ENCODE data around the gene ARL2BP. TPM values are rescaled to one million over a fixed set of nuclear protein-coding genes. Genes with fewer than 3 reads are reported as not detected.

Gene ARL2BP
- total and polyA plus RNA-seq, 10 of the 15 experiments (the other 5 are each of a cell fraction or from before 2014, with no cell fraction given), result 12.5 to 56.6 (median 29.7) TPM

DNA sequence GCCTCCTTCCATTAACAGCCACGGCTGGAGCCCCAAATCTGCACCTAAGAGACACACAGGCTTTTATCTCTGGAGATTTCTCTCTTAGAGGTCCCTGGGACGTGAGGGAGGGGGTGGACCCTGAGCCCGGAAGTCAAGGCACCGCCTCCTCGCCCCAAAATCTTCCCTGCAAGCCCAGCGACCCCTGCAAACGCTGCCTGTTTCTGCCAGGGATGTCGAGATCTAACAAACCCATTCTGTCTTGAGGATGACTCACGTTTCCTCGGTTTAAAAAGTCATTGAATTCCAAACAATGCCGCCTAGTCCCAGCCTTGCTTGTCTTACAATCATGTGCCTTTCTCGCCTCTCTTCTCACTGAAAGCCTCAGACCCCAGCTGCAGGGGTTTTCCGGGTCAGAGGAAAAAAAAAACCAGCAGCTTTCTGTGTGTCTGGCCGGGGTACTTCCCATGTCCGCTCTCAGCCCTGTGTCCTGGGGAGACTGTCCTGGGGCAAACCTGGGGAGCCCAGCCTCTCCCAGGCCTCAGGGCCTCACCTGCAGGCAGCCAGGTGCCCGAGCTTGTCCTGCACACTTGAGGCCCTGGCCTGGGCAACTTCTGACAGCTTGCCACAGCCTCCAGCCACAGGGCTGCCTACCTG, 15.4 kb downstream of the ARL2BP start (continued):
- TF ChIP-seq, protein P1, sequence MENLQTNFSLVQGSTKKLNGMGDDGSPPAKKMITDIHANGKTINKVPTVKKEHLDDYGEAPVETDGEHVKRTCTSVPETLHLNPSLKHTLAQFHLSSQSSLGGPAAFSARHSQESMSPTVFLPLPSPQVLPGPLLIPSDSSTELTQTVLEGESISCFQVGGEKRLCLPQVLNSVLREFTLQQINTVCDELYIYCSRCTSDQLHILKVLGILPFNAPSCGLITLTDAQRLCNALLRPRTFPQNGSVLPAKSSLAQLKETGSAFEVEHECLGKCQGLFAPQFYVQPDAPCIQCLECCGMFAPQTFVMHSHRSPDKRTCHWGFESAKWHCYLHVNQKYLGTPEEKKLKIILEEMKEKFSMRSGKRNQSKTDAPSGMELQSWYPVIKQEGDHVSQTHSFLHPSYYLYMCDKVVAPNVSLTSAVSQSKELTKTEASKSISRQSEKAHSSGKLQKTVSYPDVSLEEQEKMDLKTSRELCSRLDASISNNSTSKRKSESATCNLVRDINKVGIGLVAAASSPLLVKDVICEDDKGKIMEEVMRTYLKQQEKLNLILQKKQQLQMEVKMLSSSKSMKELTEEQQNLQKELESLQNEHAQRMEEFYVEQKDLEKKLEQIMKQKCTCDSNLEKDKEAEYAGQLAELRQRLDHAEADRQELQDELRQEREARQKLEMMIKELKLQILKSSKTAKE (IDR thresholded peaks at IDR 0.05; ENCODE audit: low read depth, poor library complexity, severe bottlenecking), result peak; percentile 14
- TF ChIP-seq, protein P2, sequence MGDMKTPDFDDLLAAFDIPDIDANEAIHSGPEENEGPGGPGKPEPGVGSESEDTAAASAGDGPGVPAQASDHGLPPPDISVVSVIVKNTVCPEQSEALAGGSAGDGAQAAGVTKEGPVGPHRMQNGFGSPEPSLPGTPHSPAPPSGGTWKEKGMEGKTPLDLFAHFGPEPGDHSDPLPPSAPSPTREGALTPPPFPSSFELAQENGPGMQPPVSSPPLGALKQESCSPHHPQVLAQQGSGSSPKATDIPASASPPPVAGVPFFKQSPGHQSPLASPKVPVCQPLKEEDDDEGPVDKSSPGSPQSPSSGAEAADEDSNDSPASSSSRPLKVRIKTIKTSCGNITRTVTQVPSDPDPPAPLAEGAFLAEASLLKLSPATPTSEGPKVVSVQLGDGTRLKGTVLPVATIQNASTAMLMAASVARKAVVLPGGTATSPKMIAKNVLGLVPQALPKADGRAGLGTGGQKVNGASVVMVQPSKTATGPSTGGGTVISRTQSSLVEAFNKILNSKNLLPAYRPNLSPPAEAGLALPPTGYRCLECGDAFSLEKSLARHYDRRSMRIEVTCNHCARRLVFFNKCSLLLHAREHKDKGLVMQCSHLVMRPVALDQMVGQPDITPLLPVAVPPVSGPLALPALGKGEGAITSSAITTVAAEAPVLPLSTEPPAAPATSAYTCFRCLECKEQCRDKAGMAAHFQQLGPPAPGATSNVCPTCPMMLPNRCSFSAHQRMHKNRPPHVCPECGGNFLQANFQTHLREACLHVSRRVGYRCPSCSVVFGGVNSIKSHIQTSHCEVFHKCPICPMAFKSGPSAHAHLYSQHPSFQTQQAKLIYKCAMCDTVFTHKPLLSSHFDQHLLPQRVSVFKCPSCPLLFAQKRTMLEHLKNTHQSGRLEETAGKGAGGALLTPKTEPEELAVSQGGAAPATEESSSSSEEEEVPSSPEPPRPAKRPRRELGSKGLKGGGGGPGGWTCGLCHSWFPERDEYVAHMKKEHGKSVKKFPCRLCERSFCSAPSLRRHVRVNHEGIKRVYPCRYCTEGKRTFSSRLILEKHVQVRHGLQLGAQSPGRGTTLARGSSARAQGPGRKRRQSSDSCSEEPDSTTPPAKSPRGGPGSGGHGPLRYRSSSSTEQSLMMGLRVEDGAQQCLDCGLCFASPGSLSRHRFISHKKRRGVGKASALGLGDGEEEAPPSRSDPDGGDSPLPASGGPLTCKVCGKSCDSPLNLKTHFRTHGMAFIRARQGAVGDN (IDR thresholded peaks at IDR 0.05), result peak; percentile 76
- TF ChIP-seq CEBPB (IDR thresholded peaks at IDR 0.05; ENCODE audit: borderline replicate concordance in 1 of 2, low read depth in 2 of 2, low read length in 2 of 2) (no peak), TCF12 (IDR thresholded peaks at IDR 0.05; ENCODE audit: low read depth, low read length) (peak; percentile 76; the same call in 1 of the 2 replicates), NR2F1 (conservative IDR thresholded peaks at IDR 0.05) (peak; percentile 57), RB1 (IDR thresholded peaks at IDR 0.05; ENCODE audit: borderline replicate concordance) (peak; percentile 31; the same call in 1 of the 2 replicates), HCFC1 (IDR thresholded peaks at IDR 0.05; ENCODE audit: low read length) (no peak), SMAD1 (IDR thresholded peaks at IDR 0.05; ENCODE audit: low read depth, partially characterized antibody) (no peak), MTA2 (IDR thresholded peaks at IDR 0.05; ENCODE audit: low read depth) (0 out of 2 replicates have a peak, but pooled peaks have one; percentile 11), TCF3 (IDR thresholded peaks at IDR 0.05; ENCODE audit: borderline replicate concordance, insufficient read depth, low read depth, low read length) (0 out of 2 replicates have a peak, but pooled peaks have one; percentile 21), NBN (IDR thresholded peaks at IDR 0.05) (0 out of 2 replicates have a peak, but pooled peaks have one; percentile 40), CREM (IDR thresholded peaks at IDR 0.05; ENCODE audit: low read depth) (0 out of 2 replicates have a peak, but pooled peaks have one; percentile 11), ZNF384 (IDR thresholded peaks at IDR 0.05; ENCODE audit: borderline replicate concordance, low read depth, low read length) (peak; percentile 92), EED (IDR thresholded peaks at IDR 0.05; ENCODE audit: low read depth) (0 out of 2 replicates have a peak, but pooled peaks have one; percentile 6), RUNX3 (IDR thresholded peaks at IDR 0.05; ENCODE audit: low read length) (peak; percentile 40; the same call in 1 of the 2 replicates), MTA3 (IDR thresholded peaks at IDR 0.05; ENCODE audit: borderline replicate concordance, low read length) (no peak), MXI1 (IDR thresholded peaks at IDR 0.05; ENCODE audit: low read depth, low read length) (peak; percentile 36; the same call in 1 of the 2 replicates), RAD51 (IDR thresholded peaks at IDR 0.05) (peak; percentile 28; the same call in 1 of the 2 replicates)
- TF ChIP-seq, protein P3, sequence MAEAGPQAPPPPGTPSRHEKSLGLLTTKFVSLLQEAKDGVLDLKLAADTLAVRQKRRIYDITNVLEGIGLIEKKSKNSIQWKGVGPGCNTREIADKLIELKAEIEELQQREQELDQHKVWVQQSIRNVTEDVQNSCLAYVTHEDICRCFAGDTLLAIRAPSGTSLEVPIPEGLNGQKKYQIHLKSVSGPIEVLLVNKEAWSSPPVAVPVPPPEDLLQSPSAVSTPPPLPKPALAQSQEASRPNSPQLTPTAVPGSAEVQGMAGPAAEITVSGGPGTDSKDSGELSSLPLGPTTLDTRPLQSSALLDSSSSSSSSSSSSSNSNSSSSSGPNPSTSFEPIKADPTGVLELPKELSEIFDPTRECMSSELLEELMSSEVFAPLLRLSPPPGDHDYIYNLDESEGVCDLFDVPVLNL (IDR thresholded peaks at IDR 0.05; ENCODE audit: low read depth, low read length), result no peak
- TF ChIP-seq, protein P4, sequence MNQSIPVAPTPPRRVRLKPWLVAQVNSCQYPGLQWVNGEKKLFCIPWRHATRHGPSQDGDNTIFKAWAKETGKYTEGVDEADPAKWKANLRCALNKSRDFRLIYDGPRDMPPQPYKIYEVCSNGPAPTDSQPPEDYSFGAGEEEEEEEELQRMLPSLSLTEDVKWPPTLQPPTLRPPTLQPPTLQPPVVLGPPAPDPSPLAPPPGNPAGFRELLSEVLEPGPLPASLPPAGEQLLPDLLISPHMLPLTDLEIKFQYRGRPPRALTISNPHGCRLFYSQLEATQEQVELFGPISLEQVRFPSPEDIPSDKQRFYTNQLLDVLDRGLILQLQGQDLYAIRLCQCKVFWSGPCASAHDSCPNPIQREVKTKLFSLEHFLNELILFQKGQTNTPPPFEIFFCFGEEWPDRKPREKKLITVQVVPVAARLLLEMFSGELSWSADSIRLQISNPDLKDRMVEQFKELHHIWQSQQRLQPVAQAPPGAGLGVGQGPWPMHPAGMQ (IDR thresholded peaks at IDR 0.05; ENCODE audit: borderline replicate concordance), result no peak
